ENCODE data around the gene CCDC77. TPM values are rescaled to one million over a fixed set of nuclear protein-coding genes. Genes with fewer than 3 reads are reported as not detected.
"Not testable (repeated sequence)": the region's sequence is repeated elsewhere in the genome, so short reads cannot be mapped to it uniquely, and the experiment has no call there.

CCDC77 gene
- 10 to 100 TPM; 16.8 to 18.9 TPM for total RNA-seq

- peak; percentile 96 for DNase-seq
- Mint-ChIP-seq H3K27me3 (ENCODE audit: low read depth) (no peaks in the 10 kb centered on the region), H3K9me3 (ENCODE audit: insufficient read depth) (no peaks in the 10 kb centered on the region), H3K4me3 (no peak within 1 kb of the TSS), H3K4me1 (ENCODE audit: low read depth) (no peaks in the 10 kb centered on the region), H3K36me3 (ENCODE audit: low read depth) (peaks cover 3% of the 10 kb centered on the region), H3K27ac (no peak within 1 kb of the TSS)
- POLR2A ChIA-PET, result interaction anchor here (0.9 to 4.2 kb wide), 2 partner anchors 12 to 59 kb away, joined by 3 to 40 read pairs; partner anchors contain the start of gene KDM5A
- CTCF ChIA-PET, result interaction anchor here (0.7 to 4.0 kb wide), 12 partner anchors 10 to 548 kb away, joined by 3 to 36 read pairs (median 4); partner anchors contain the start of genes KDM5A and RAD52
- ATAC-seq, result peak; percentile 100
Observed at GRCh38 chr12:401235-402028, at the start of gene CCDC77. Gene CCDC77 (plus strand): TSS chr12:401644. CDS start chr12:409384, 7,740 bp downstream.

- no peaks in the 10 kb centered on the region for H3K27me3 Mint-ChIP-seq (ENCODE audit: low read depth)
- no peaks in the 10 kb centered on the region for H3K9me3 Mint-ChIP-seq (ENCODE audit: insufficient read depth)
- peaks cover 72% of the 10 kb centered on the region for H3K36me3 Mint-ChIP-seq (ENCODE audit: low read depth)
- no peak overlapping the region for H3K4me3 Mint-ChIP-seq
- ChIA-PET CTCF (interaction anchor here (1.2 kb wide), 1 partner anchor 96 kb away, joined by 3 read pairs; no protein-coding TSS in a partner anchor), POLR2A (no interaction called here)
- DNase-seq, result no peak
- no peaks in the 10 kb centered on the region for H3K4me1 Mint-ChIP-seq (ENCODE audit: low read depth)
- no peak for ATAC-seq
- H3K27ac Mint-ChIP-seq, result peak overlapping the region; percentile 16
Observed at GRCh38 chr12:356276-356988, 45.0 kb upstream of the CCDC77 start.

DNA sequence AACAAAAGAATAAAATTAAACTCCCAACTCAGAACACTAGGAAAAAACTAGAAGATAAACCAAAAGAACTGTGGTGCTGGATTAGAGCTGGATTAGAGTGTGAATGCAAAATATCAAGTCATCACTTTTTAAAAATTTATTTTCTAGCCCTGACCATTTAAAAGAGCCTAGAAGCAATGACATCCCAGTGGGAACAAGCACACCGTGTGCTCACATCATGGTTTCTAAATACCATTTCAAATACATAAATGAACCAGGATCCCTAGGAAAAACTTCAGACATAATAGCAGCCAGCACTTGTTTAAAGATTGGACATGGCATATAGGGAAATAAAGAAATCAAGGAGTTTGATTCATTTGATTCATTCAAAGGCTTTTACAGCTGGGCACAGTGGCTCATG is 42.4 kb upstream of the CCDC77 start:
- CTCF ChIA-PET, result no interaction called here
- H3K4me1 Mint-ChIP-seq (ENCODE audit: low read depth), result no peaks in the 10 kb centered on the region
- POLR2A ChIA-PET, result no interaction called here
- peaks cover 78% of the 10 kb centered on the region for H3K36me3 Mint-ChIP-seq (ENCODE audit: low read depth)
- no peaks in the 10 kb centered on the region for H3K27me3 Mint-ChIP-seq (ENCODE audit: low read depth)
- ATAC-seq (no peak), DNase-seq (no peak)
- H3K9me3 Mint-ChIP-seq (ENCODE audit: insufficient read depth), result no peaks in the 10 kb centered on the region
- no peak overlapping the region for H3K4me3 Mint-ChIP-seq
- no peak overlapping the region for H3K27ac Mint-ChIP-seq

GRCh38 chr12:366820-367219 is 34.6 kb upstream of the CCDC77 start:
- no peak overlapping the region for H3K4me3 Mint-ChIP-seq
- no peaks in the 10 kb centered on the region for H3K4me1 Mint-ChIP-seq (ENCODE audit: low read depth)
- CTCF ChIA-PET, result interaction anchor here (0.6 kb wide), 1 partner anchor 16 kb away, joined by 3 read pairs; no protein-coding TSS in a partner anchor
- POLR2A ChIA-PET, result no interaction called here
- H3K36me3 Mint-ChIP-seq (ENCODE audit: low read depth), result peaks cover 85% of the 10 kb centered on the region
- no peaks in the 10 kb centered on the region for H3K27me3 Mint-ChIP-seq (ENCODE audit: low read depth)
- DNase-seq (no peak), ATAC-seq (no peak)
- peaks cover 4% of the 10 kb centered on the region for H3K9me3 Mint-ChIP-seq (ENCODE audit: insufficient read depth)
- no peak overlapping the region for H3K27ac Mint-ChIP-seq

- ATAC-seq (no peak), DNase-seq (no peak)
- Mint-ChIP-seq H3K9me3 (ENCODE audit: insufficient read depth) (peaks cover 4% of the 10 kb centered on the region), H3K27me3 (ENCODE audit: low read depth) (no peaks in the 10 kb centered on the region), H3K4me3 (no peak overlapping the region), H3K27ac (no peak overlapping the region), H3K4me1 (ENCODE audit: low read depth) (no peaks in the 10 kb centered on the region), H3K36me3 (ENCODE audit: low read depth) (peaks cover 85% of the 10 kb centered on the region)
- ChIA-PET POLR2A (no interaction called here), CTCF (no interaction called here)
Observed at GRCh38 chr12:367972-368371, 33.5 kb upstream of the CCDC77 start.

- H3K27me3 Mint-ChIP-seq (ENCODE audit: low read depth); POLR2A ChIA-PET; H3K27ac Mint-ChIP-seq; H3K9me3 Mint-ChIP-seq (ENCODE audit: insufficient read depth); H3K4me1 Mint-ChIP-seq (ENCODE audit: low read depth); CTCF ChIA-PET; DNase-seq; H3K4me3 Mint-ChIP-seq; ATAC-seq: not testable (repeated sequence)
- peaks cover 88% of the 10 kb centered on the region for H3K36me3 Mint-ChIP-seq (ENCODE audit: low read depth)
Observed at GRCh38 chr12:370739-371485, 30.5 kb upstream of the CCDC77 start.

GRCh38 chr12:386651-387050 is 14.8 kb upstream of the CCDC77 start:
- POLR2A ChIA-PET, result no interaction called here
- Mint-ChIP-seq H3K9me3 (ENCODE audit: insufficient read depth) (no peaks in the 10 kb centered on the region), H3K27me3 (ENCODE audit: low read depth) (no peaks in the 10 kb centered on the region), H3K4me3 (peak overlapping the region; percentile 89), H3K27ac (no peak overlapping the region), H3K4me1 (ENCODE audit: low read depth) (peaks cover 36% of the 10 kb centered on the region), H3K36me3 (ENCODE audit: low read depth) (peaks cover 50% of the 10 kb centered on the region)
- ATAC-seq (no peak), DNase-seq (no peak)
- CTCF ChIA-PET, result no interaction called here

DNA sequence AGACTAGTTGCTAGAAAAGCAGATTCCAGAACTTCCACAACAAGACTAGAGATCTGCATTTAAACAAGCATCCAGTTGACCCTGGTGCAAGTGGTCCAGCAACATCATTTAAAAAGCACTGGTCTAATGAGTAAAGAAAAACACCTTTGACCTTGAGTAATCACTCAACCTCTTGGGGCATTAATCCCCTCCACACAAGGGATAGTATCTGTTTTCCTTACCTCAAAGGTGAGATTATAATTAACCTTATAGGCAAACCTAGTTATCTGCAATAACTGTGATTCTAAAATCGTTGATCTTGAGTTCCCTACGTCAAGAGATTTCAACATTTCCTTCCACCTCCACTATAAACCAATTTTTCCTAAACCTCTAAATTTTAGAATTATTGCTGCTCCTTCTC is 13.4 kb upstream of the CCDC77 start:
- Mint-ChIP-seq H3K36me3 (ENCODE audit: low read depth) (peaks cover 45% of the 10 kb centered on the region), H3K9me3 (ENCODE audit: insufficient read depth) (no peaks in the 10 kb centered on the region), H3K4me3 (peak overlapping the region; percentile 89), H3K27ac (peak overlapping the region; percentile 98), H3K27me3 (ENCODE audit: low read depth) (no peaks in the 10 kb centered on the region), H3K4me1 (ENCODE audit: low read depth) (peaks cover 36% of the 10 kb centered on the region)
- POLR2A ChIA-PET, result interaction anchor here (0.8 to 2.8 kb wide), 3 partner anchors 12 to 602 kb away, joined by 3 to 40 read pairs (median 3); partner anchors contain the start of gene CCDC77
- ATAC-seq (no peak), DNase-seq (no peak)
- CTCF ChIA-PET, result interaction anchor here (5.7 kb wide), 1 partner anchor 13 kb away, joined by 36 read pairs; the partner anchor contains the start of gene CCDC77

DNA sequence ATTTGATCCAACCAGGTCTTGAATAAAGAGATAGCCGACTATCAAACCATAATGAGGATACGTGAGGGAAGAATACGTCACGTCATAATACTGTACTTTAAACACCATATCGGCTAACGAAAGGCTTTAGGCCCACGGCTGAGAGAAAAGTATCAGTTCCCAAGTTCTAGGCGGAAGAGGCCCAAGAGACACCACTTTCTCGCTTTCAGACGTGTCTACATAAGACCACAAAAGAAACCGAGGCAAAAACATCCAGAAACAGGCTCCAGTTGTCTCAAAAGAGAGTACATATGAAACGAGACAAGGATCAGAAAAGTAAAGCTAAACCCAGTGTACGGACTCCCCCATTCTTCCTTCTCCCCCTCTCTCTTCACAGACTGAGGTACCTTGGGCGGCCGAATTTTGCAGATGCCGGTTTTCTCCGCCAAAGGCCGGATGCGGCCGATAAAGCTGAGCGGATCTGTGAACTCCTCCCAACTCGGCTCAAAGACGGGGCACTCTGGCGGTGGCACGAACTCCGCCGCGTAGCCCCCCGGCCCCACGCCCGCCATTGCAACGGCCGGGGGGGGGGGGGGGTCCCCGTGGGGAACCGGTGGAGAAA is 12.8 kb upstream of the CCDC77 start:
- ATAC-seq, result peak; percentile 63
- Mint-ChIP-seq H3K27me3 (ENCODE audit: low read depth) (no peaks in the 10 kb centered on the region), H3K36me3 (ENCODE audit: low read depth) (peaks cover 41% of the 10 kb centered on the region), H3K27ac (peak overlapping the region; percentile 98), H3K4me3 (peak overlapping the region; percentile 89), H3K4me1 (ENCODE audit: low read depth) (peaks cover 36% of the 10 kb centered on the region), H3K9me3 (ENCODE audit: insufficient read depth) (no peaks in the 10 kb centered on the region)
- DNase-seq, result peak; percentile 77
- ChIA-PET POLR2A (interaction anchor here (0.7 to 2.8 kb wide), 9 partner anchors 11 to 1205 kb away, joined by 3 to 40 read pairs (median 3); partner anchors contain the start of gene CCDC77), CTCF (interaction anchor here (0.7 to 5.7 kb wide), 2 partner anchors 13 to 64 kb away, joined by 3 to 36 read pairs; partner anchors contain the start of gene CCDC77)

DNA sequence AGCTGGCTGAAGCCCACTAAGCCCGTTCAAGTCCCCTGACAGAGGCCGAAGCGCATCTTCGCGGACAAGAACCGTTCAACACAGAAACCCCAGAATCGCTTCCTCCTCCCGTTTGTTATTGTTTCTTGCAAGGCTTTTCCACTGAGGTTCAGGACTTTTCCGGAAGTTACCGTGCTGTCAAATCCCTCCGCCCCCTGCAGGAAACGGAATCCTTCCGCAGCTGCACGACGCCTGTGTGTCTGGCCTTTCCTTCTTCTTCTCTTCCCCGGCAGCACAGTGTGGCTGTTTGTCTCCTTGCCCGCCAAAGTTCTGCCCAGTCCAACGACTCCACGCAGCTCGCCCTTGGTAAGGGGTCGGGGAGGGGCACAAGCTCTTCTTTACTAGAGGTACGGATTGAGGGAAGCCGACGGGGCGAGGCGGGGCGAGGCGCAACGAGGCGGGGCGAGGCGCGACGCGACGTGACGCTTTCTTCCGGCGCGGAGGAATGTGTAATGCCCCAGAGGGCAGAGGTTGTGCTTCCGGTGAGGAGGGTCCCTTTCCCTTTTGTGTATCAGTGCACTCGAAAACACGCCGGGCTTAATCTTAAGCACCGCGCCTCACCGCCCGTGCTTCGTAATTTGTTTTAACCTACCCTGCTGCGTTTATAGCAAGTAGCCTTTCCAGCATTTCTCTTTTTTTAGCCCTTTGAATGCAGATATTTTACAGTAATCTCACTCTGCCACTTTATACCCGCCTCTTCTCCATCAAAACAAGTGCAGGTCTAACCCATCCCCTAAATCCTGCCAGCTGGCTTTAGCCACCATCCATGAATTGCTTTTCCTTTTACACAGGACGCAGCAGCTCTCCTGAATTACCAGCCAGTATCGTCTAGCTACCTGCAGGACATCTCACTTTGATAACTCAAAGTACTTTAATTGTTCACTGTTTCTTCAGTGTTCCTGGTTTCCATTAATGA is 12.0 kb upstream of the CCDC77 start, which contains the start of gene KDM5A:
Gene KDM5A (minus strand): TSS at position 179 of the 955 bp plus-strand sequence. CDS start 229 bp downstream, outside the sequence.
- ATAC-seq, result peak; percentile 92
- H3K4me1 Mint-ChIP-seq (ENCODE audit: low read depth), result peaks cover 33% of the 10 kb centered on the region
- H3K4me3 Mint-ChIP-seq, result peak within 1 kb of the TSS; percentile 89
- H3K36me3 Mint-ChIP-seq (ENCODE audit: low read depth), result peaks cover 33% of the 10 kb centered on the region
- peak within 1 kb of the TSS; percentile 98 for H3K27ac Mint-ChIP-seq
- no peaks in the 10 kb centered on the region for H3K9me3 Mint-ChIP-seq (ENCODE audit: insufficient read depth)
- CTCF ChIA-PET, result interaction anchor here (0.7 to 5.7 kb wide), 2 partner anchors 12 to 63 kb away, joined by 3 to 36 read pairs; partner anchors contain the start of gene CCDC77
- H3K27me3 Mint-ChIP-seq (ENCODE audit: low read depth), result no peaks in the 10 kb centered on the region
- POLR2A ChIA-PET, result interaction anchor here (0.7 to 2.8 kb wide), 7 partner anchors 11 to 1204 kb away, joined by 3 to 40 read pairs (median 3); partner anchors contain the start of gene CCDC77
- DNase-seq, result peak; percentile 94

Data from activated CD8-positive, alpha-beta T cell treated with anti-CD3 and anti-CD28 coated beads, Interleukin-2, amount 10 ng/mL, durations not matched to agents 7 days and 5 days (primary cell).